HG03039 (cell line): ENCODE results near the gene MOV10L1.

Experiments used
- ATAC-seq: cut with Tn5 transposase; IDR thresholded peaks from one replicate; pipeline ENCODE4 v1.9.1; 2021; ENCODE audit warnings: mild to moderate bottlenecking, moderate library complexity; ENCODE audit not compliant: unreplicated experiment

MOV10L1 gene

GRCh38 chr22:50058906-50059880 lies 30.6 kb upstream of the MOV10L1 start:
- ATAC-seq: no peak

GRCh38 chr22:50059881-50060262 lies 29.9 kb upstream of the MOV10L1 start:
- ATAC-seq: no peak

- no peak for ATAC-seq
Measured at GRCh38 chr22:50060441-50061140, 29.2 kb upstream of the MOV10L1 start.

- no peak for ATAC-seq
Measured at GRCh38 chr22:50061141-50061823, 28.5 kb upstream of the MOV10L1 start.

- ATAC-seq: no peak
Measured at GRCh38 chr22:50061824-50062355, 27.9 kb upstream of the MOV10L1 start.

GRCh38 chr22:50062509-50063135 lies 27.2 kb upstream of the MOV10L1 start:
- ATAC-seq: no peak

- ATAC-seq: no peak
Measured at GRCh38 chr22:50063589-50064393, 26.0 kb upstream of the MOV10L1 start.

GRCh38 chr22:50064453-50064852 lies 25.4 kb upstream of the MOV10L1 start:
- ATAC-seq: no peak

GRCh38 chr22:50067244-50067643 lies 22.6 kb upstream of the MOV10L1 start:
- no peak for ATAC-seq

- ATAC-seq: no peak
Measured at GRCh38 chr22:50068096-50068495, 21.7 kb upstream of the MOV10L1 start.

GRCh38 chr22:50070366-50070765 lies 19.4 kb upstream of the MOV10L1 start:
- no peak for ATAC-seq

GRCh38 chr22:50071432-50072166 lies 18.2 kb upstream of the MOV10L1 start:
- no peak for ATAC-seq

GRCh38 chr22:50072167-50072555 lies 17.6 kb upstream of the MOV10L1 start:
- ATAC-seq: no peak

- no peak for ATAC-seq
Measured at GRCh38 chr22:50072714-50073538, 16.9 kb upstream of the MOV10L1 start.

GRCh38 chr22:50074056-50074455 lies 15.8 kb upstream of the MOV10L1 start:
- no peak for ATAC-seq

GRCh38 chr22:50074551-50075530 lies 15.0 kb upstream of the MOV10L1 start:
- no peak for ATAC-seq
